Measurements from ENCODE around the gene RNF121. TPM values are rescaled to one million over a fixed set of nuclear protein-coding genes. Genes with fewer than 3 reads are reported as not detected.
A peak's percentile ranks its signal among the peaks of the same experiment; 100 is the strongest.

Gene RNF121
- total and polyA plus RNA-seq, 4 donors, result 10.2 to 31.1 (median 14.2) TPM

DNA sequence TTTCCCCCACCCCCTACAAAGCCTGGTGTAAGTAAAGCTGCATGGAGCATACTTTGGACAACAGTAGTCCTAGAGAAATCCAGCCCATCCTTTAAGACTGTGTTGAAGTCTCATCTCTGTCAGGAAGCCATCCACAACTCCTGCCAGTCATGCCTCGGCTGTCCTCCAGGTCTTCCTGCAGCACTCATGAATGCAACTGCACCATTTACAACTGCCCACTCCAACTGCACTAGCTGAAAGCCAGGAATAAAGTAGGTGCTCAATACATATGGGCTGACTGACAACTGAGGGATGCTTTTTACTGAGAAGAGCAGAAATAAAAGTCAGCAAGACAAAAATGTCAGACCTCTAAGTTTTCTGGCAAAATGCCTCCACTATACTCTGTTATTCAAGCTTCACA, 97.2 kb downstream of the RNF121 start:
- Histone ChIP-seq H3K9ac (ENCODE audit: low read depth in 1 of 2, low read length in 2 of 2) (no peak overlapping the region), H3K4me3 (ENCODE audit: low read depth in 1 of 3, low read length in 3 of 3) (no peak overlapping the region), H3K27me3 (ENCODE audit: control insufficient read depth in 4 of 4, insufficient read depth in 4 of 4, low read length in 3 of 4) (no peaks in the 10 kb centered on the region), H3K9me3 (ENCODE audit: control insufficient read depth in 4 of 4, low read length in 3 of 4) (no peaks in the 10 kb centered on the region), H3K4me1 (ENCODE audit: control insufficient read depth in 4 of 4, insufficient read depth in 4 of 4, low read length in 3 of 4) (peaks cover 0 to 25% (median 10%) of the 10 kb centered on the region in 4 donors), H3K27ac (ENCODE audit: low read depth in 1 of 2, low read length in 2 of 2) (no peak overlapping the region), H3K36me3 (ENCODE audit: control insufficient read depth in 4 of 4, insufficient read depth in 3 of 4, low read depth in 1 of 4, low read length in 3 of 4) (peaks cover 13 to 58% (median 54%) of the 10 kb centered on the region in 4 donors)
- no peak for DNase-seq (ENCODE audit: low spot score)
- 73% methylated on average over 1 of the region's 1 CpG for WGBS
- TF ChIP-seq FOXA1 (IDR thresholded peaks at IDR 0.05) (no peak), TAF1 (conservative IDR thresholded peaks at IDR 0.05) (no peak), FOXA2 (IDR thresholded peaks at IDR 0.05) (no peak), SP1 (IDR thresholded peaks at IDR 0.05) (no peak), NR2F2 (IDR thresholded peaks at IDR 0.05) (no peak), YY1 (IDR thresholded peaks at IDR 0.05) (no peak), HNF4A (conservative IDR thresholded peaks at IDR 0.05) (no peak), JUND (IDR thresholded peaks at IDR 0.05) (no peak), RXRA (IDR thresholded peaks at IDR 0.05) (no peak), GABPA (IDR thresholded peaks at IDR 0.05 in 1 of 2, conservative IDR thresholded peaks at IDR 0.05 in 1 of 2) (no peak), HNF4G (IDR thresholded peaks at IDR 0.05) (no peak), REST (IDR thresholded peaks at IDR 0.05) (no peak), RAD21 (IDR thresholded peaks at IDR 0.05) (no peak)
- TF ChIP-seq, protein P1, sequence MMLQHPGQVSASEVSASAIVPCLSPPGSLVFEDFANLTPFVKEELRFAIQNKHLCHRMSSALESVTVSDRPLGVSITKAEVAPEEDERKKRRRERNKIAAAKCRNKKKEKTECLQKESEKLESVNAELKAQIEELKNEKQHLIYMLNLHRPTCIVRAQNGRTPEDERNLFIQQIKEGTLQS (IDR thresholded peaks at IDR 0.05), result no peak
- TF ChIP-seq, protein P2, sequence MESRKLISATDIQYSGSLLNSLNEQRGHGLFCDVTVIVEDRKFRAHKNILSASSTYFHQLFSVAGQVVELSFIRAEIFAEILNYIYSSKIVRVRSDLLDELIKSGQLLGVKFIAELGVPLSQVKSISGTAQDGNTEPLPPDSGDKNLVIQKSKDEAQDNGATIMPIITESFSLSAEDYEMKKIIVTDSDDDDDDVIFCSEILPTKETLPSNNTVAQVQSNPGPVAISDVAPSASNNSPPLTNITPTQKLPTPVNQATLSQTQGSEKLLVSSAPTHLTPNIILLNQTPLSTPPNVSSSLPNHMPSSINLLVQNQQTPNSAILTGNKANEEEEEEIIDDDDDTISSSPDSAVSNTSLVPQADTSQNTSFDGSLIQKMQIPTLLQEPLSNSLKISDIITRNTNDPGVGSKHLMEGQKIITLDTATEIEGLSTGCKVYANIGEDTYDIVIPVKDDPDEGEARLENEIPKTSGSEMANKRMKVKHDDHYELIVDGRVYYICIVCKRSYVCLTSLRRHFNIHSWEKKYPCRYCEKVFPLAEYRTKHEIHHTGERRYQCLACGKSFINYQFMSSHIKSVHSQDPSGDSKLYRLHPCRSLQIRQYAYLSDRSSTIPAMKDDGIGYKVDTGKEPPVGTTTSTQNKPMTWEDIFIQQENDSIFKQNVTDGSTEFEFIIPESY (IDR thresholded peaks at IDR 0.05), result no peak
- TF ChIP-seq, protein P3, sequence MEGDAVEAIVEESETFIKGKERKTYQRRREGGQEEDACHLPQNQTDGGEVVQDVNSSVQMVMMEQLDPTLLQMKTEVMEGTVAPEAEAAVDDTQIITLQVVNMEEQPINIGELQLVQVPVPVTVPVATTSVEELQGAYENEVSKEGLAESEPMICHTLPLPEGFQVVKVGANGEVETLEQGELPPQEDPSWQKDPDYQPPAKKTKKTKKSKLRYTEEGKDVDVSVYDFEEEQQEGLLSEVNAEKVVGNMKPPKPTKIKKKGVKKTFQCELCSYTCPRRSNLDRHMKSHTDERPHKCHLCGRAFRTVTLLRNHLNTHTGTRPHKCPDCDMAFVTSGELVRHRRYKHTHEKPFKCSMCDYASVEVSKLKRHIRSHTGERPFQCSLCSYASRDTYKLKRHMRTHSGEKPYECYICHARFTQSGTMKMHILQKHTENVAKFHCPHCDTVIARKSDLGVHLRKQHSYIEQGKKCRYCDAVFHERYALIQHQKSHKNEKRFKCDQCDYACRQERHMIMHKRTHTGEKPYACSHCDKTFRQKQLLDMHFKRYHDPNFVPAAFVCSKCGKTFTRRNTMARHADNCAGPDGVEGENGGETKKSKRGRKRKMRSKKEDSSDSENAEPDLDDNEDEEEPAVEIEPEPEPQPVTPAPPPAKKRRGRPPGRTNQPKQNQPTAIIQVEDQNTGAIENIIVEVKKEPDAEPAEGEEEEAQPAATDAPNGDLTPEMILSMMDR (IDR thresholded peaks at IDR 0.05; ENCODE audit: low read depth, low read length, missing input control), result no peak

DNA sequence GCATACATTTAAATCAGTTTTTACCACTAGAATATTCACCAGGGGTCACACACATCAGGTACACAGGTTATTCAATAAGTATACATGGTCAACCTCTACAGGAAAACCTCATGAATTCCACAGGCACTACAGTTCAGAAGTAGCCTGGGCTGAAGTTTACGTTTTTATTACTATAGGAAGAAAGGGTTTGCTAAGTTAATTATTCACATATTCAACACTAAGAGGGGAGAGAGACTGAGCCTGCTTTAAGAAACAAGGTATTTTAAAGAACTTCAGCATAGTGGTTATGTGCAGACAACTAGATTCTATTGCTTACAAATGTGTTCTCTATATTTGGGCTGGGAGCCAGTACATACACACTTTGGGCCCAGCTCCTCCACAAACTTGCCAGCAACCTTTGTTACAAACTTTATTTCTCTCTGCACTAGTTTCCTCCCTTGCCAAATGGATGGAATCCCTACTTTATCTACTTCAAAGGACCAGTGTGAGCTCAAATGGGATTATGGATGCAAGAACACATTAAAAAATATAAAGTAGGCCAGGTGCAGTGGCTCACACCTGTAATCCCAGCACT, 101.7 kb downstream of the RNF121 start:
- H3K27ac ChIP-seq (ENCODE audit: low read depth in 1 of 2, low read length in 2 of 2), result no peak overlapping the region
- TF ChIP-seq JUND (IDR thresholded peaks at IDR 0.05), result no peak
- peak in 1 of 2 donors; percentile 11 for TF ChIP-seq HNF4A (conservative IDR thresholded peaks at IDR 0.05)

More for the DNA sequence above, 101.7 kb downstream of the RNF121 start:
- no peaks in the 10 kb centered on the region for H3K9me3 ChIP-seq (ENCODE audit: control insufficient read depth in 4 of 4, low read length in 3 of 4)
- H3K4me3 ChIP-seq (ENCODE audit: low read depth in 1 of 3, low read length in 3 of 3), result no peak overlapping the region
- peaks cover 4 to 37% (median 29%) of the 10 kb centered on the region in 4 donors for H3K36me3 ChIP-seq (ENCODE audit: control insufficient read depth in 4 of 4, insufficient read depth in 3 of 4, low read depth in 1 of 4, low read length in 3 of 4)
- 34% methylated on average over 1 of the region's 1 CpG for WGBS
- H3K9ac ChIP-seq (ENCODE audit: low read depth in 1 of 2, low read length in 2 of 2), result no peak overlapping the region
- no peaks in the 10 kb centered on the region for H3K27me3 ChIP-seq (ENCODE audit: control insufficient read depth in 4 of 4, insufficient read depth in 4 of 4, low read length in 3 of 4)
- H3K4me1 ChIP-seq (ENCODE audit: control insufficient read depth in 4 of 4, insufficient read depth in 4 of 4, low read length in 3 of 4), result peaks cover 0 to 23% (median 15%) of the 10 kb centered on the region in 4 donors
- DNase-seq (ENCODE audit: low spot score), result no peak
